Liver (tissue), 3 donors: ENCODE results near the gene PGM3.

Experiments
- EGR1 ChIP-seq, 2 donors: IDR thresholded peaks; 2 replicates each; pipeline ENCODE4 v1.6.1; 2016 to 2018; ENCODE audit warnings: antibody characterized with exemption in 2 of 2, low read depth in 2 of 2
- FOXA1 ChIP-seq: IDR thresholded peaks from 2 replicates; pipeline ENCODE4 v1.6.1; 2016; ENCODE audit warnings: antibody characterized with exemption
- GABPA ChIP-seq, 2 donors: IDR thresholded peaks in 1 of 2; conservative IDR thresholded peaks in 1 of 2; 2 replicates each; pipeline ENCODE4 v1.6.1; 2016; ENCODE audit warnings: antibody characterized with exemption in 2 of 2, mild to moderate bottlenecking in 1 of 2, moderate library complexity in 1 of 2
- RAD21 ChIP-seq, 2 donors: IDR thresholded peaks; 2 replicates each; pipeline ENCODE4 v1.6.1; 2016; ENCODE audit warnings: antibody characterized with exemption in 2 of 2, mild to moderate bottlenecking in 2 of 2
- RXRA ChIP-seq, 2 donors: IDR thresholded peaks; 2 replicates each; pipeline ENCODE4 v1.6.1; 2017 to 2018; ENCODE audit warnings: antibody characterized with exemption in 2 of 2, mild to moderate bottlenecking in 1 of 2
- SP1 ChIP-seq: IDR thresholded peaks from 2 replicates; pipeline ENCODE4 v1.6.1; 2018; ENCODE audit warnings: antibody characterized with exemption, mild to moderate bottlenecking
- TAF1 ChIP-seq: conservative IDR thresholded peaks from 2 replicates; pipeline ENCODE4 v1.6.1; 2016; ENCODE audit warnings: antibody characterized with exemption, mild to moderate bottlenecking
- TF ChIP-seq, protein P1 (sequence below): fragments of 150-350 bp; IDR thresholded peaks from 2 replicates; pipeline ENCODE4 v1.5.1; 2017; ENCODE audit warnings: improper control_type of control experiment, low read depth, low read length; ENCODE audit not compliant: missing input control
- TF ChIP-seq, protein P2 (sequence below): IDR thresholded peaks from 2 replicates; pipeline ENCODE4 v1.6.1; 2016; ENCODE audit warnings: antibody characterized with exemption
- TF ChIP-seq, protein P3 (sequence below): IDR thresholded peaks from 2 replicates; pipeline ENCODE4 v1.6.1; 2016; ENCODE audit warnings: antibody characterized with exemption, mild to moderate bottlenecking
- donor health status: healthy.
- donor health status: healthy.

DNA sequence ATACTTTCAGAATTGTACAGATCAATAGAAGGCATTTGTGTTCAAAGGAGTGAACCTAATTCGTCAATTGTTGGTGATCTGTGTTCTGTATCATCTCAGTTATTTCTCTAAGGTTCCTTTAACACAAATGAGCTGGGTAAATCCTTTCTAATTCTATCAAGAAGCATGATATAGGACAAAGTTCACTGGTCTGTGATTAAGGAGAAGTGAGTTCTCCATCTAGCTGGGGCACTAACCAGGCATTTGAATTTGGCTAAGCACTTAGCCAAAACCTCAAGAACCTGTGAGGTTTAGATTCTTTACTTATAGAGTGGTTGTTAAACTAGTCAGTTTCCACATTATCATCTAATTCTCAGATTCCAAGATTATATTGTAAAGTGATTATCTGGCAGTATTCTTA lies 75.3 kb downstream of the PGM3 start:
- TF ChIP-seq, protein P1, sequence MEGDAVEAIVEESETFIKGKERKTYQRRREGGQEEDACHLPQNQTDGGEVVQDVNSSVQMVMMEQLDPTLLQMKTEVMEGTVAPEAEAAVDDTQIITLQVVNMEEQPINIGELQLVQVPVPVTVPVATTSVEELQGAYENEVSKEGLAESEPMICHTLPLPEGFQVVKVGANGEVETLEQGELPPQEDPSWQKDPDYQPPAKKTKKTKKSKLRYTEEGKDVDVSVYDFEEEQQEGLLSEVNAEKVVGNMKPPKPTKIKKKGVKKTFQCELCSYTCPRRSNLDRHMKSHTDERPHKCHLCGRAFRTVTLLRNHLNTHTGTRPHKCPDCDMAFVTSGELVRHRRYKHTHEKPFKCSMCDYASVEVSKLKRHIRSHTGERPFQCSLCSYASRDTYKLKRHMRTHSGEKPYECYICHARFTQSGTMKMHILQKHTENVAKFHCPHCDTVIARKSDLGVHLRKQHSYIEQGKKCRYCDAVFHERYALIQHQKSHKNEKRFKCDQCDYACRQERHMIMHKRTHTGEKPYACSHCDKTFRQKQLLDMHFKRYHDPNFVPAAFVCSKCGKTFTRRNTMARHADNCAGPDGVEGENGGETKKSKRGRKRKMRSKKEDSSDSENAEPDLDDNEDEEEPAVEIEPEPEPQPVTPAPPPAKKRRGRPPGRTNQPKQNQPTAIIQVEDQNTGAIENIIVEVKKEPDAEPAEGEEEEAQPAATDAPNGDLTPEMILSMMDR: no peak
- no peak for TF ChIP-seq TAF1
- no peak for TF ChIP-seq EGR1 (IDR thresholded peaks at IDR 0.05; ENCODE audit: low read depth in 2 of 2)
- no peak for TF ChIP-seq SP1
- TF ChIP-seq, protein P2, sequence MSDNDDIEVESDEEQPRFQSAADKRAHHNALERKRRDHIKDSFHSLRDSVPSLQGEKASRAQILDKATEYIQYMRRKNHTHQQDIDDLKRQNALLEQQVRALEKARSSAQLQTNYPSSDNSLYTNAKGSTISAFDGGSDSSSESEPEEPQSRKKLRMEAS: no peak
- TF ChIP-seq GABPA (IDR thresholded peaks at IDR 0.05 in 1 of 2, conservative IDR thresholded peaks at IDR 0.05 in 1 of 2): no peak
- TF ChIP-seq RXRA (IDR thresholded peaks at IDR 0.05): no peak
- no peak for TF ChIP-seq RAD21 (IDR thresholded peaks at IDR 0.05)
- TF ChIP-seq, protein P3, sequence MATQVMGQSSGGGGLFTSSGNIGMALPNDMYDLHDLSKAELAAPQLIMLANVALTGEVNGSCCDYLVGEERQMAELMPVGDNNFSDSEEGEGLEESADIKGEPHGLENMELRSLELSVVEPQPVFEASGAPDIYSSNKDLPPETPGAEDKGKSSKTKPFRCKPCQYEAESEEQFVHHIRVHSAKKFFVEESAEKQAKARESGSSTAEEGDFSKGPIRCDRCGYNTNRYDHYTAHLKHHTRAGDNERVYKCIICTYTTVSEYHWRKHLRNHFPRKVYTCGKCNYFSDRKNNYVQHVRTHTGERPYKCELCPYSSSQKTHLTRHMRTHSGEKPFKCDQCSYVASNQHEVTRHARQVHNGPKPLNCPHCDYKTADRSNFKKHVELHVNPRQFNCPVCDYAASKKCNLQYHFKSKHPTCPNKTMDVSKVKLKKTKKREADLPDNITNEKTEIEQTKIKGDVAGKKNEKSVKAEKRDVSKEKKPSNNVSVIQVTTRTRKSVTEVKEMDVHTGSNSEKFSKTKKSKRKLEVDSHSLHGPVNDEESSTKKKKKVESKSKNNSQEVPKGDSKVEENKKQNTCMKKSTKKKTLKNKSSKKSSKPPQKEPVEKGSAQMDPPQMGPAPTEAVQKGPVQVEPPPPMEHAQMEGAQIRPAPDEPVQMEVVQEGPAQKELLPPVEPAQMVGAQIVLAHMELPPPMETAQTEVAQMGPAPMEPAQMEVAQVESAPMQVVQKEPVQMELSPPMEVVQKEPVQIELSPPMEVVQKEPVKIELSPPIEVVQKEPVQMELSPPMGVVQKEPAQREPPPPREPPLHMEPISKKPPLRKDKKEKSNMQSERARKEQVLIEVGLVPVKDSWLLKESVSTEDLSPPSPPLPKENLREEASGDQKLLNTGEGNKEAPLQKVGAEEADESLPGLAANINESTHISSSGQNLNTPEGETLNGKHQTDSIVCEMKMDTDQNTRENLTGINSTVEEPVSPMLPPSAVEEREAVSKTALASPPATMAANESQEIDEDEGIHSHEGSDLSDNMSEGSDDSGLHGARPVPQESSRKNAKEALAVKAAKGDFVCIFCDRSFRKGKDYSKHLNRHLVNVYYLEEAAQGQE: no peak
- no peak for TF ChIP-seq FOXA1
